NAMALWA (cell line): ENCODE data around the gene WRAP73.

Source experiments
- DNase-seq: peaks from one replicate; pipeline ENCODE4 v3.0.0-alpha.2; 2015; ENCODE audit warnings: low spot score

The WRAP73 gene

GRCh38 chr1:3668585-3669300 is 18.8 kb upstream of the WRAP73 start:
- no peak for DNase-seq

DNA sequence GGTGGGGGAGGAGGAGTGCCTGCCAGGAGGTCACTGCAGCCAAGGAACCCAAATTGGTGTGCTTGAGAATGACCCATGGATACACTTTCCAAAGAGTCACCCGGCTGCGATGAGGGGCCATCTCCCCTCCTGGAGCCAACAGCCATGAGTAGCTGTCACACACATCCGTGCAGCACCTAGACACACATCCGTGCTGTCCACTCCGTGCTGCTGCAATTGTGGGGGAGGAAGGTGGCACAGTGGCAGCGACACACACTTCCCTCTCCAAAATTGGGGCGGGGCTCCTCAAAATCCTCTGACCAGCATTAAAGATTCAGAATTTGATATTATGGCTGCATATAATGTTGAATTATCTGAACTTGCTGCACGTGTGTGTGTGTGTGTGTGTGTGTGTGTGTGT is 18.2 kb upstream of the WRAP73 start:
- no peak for DNase-seq

DNA sequence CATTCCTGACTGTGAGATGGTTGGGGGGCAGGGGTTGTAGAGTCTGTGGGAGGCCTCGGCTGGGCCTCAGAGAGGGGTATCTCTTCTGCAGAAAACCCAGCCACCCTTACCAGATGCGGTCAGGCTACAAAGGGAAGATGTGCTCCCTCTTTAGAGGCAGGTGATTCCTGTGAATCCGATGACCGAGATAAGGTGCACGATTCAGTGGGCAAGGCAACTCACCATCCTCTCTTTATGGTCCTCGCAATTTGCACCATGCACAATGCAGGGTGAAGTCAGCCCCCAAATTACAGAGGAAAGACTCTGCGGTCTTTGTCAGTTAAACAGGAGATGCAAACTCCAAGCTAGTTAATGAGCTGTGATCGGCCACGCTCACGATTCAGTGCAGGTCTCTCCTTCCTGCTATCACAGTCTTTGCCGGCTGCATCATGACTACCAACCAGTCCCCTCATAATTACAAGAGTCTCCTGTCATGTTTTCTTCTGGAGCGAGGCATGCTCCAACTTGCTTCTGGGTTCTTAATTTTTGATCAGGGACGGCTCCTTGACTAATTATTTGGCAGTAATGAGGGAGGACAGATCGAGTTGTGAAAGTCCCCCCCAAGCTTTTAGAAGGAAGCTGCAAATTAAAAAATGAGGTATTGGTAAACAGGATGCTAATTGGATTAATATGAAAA is 14.9 kb upstream of the WRAP73 start:
- DNase-seq, result peak; percentile 83

GRCh38 chr1:3663999-3664699 is 14.2 kb upstream of the WRAP73 start:
- DNase-seq, result peak; percentile 33

- DNase-seq, result no peak
These were observed 12.3 kb upstream of the WRAP73 start for GRCh38 chr1:3662080-3662671.

- no peak for DNase-seq
These were observed 11.7 kb upstream of the WRAP73 start for GRCh38 chr1:3661631-3662030.

GRCh38 chr1:3660704-3661103 is 10.8 kb upstream of the WRAP73 start:
- DNase-seq, result peak; percentile 34

DNA sequence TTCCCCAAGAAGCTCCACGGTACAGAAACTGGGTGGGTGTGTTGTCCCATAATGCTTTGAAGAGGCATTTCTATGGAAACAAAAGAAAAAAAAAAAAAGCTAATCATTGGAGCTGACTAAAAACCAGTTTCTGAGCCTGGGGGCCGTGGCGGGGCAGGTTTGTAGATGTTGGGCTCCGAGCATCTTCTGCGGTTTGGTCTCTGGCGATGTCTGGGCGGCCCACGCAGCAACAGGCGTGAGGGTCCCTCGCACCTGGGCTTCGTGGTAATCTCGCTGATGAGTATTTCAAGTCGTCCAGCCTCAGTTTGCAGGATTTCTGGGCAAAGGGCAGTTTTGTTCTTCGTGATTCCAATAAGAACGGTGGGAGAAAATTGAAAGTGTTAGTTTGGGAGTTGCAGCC is 9.2 kb upstream of the WRAP73 start:
- no peak for DNase-seq

GRCh38 chr1:3658231-3658615 is 8.3 kb upstream of the WRAP73 start:
- DNase-seq, result no peak

GRCh38 chr1:3657578-3658230 is 7.8 kb upstream of the WRAP73 start:
- no peak for DNase-seq

GRCh38 chr1:3657096-3657475 is 7.2 kb upstream of the WRAP73 start:
- DNase-seq, result no peak

DNA sequence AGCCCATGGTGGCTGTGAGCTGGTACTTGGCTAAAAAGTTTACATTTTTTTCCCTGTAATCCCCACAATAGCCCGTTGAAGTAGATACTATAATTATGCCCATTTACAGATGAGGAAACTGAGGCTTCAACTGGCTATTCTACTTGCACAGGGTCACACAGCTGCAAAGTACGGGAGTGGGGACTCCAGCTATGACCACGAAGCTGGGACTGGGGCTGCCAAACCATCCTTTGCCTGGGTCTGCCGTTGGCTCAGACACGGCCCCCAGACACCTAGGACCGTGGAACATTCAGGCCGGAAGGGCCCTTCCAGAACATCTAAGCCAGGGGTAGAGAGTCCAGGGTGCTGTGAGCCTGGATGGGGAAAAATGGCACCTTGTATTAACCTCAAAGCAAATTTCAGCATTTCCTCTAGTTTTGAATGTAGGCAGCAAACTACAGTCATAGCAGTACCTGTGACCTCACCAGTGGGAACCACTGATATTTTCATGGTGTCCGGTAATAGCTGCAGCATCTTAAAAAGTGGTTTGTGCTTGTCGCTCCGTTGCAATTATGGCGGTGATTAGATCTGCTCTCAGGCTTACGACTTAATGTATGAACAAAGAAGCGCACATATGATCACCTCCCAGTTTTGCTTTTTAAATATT is 6.7 kb upstream of the WRAP73 start:
- DNase-seq, result no peak

GRCh38 chr1:3654549-3655281 is 4.8 kb upstream of the WRAP73 start:
- no peak for DNase-seq

DNA sequence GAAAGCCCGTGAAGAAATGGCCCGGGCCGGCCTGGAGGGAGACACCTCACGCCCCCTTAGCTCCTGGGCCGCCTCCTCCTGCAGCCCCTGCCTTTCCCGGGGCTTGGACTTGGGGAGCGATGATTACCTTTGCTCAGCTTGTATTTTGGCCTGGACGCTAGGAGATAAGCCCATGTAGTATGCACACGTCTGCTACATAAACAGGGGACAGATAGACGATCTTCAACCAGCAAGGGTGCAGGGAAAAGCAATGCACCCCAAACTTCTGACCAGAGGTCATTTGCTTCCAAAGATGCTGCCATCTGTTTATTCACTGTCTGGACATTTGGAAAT is 3.3 kb upstream of the WRAP73 start:
- no peak for DNase-seq

- DNase-seq, result no peak
These were observed 2.8 kb upstream of the WRAP73 start for GRCh38 chr1:3652548-3653285.

DNA sequence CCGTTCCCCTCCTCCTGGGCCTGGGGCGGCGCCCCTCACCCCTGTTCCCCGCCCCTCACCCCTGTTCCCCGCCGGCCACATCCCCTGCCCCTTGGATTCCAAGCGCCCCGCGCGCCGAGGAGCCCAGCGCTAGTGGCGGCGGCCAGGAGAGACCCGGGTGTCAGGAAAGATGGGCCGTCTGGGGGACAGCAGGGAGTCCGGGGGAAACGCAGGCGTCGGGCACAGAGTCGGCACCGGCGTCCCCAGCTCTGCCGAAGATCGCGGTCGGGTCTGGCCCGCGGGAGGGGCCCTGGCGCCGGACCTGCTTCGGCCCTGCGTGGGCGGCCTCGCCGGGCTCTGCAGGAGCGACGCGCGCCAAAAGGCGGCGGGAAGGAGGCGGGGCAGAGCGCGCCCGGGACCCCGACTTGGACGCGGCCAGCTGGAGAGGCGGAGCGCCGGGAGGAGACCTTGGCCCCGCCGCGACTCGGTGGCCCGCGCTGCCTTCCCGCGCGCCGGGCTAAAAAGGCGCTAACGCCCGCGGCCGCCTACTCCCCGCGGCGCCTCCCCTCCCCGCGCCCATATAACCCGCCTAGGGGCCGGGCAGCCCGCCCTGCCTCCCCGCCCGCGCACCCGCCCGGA is 2.1 kb upstream of the WRAP73 start, which contains the start of gene TP73:
TSS of gene TP73 (plus strand) at position 587 of the 618 bp plus-strand sequence. CDS start 29,850 bp downstream, outside the sequence.
- no peak for DNase-seq

DNA sequence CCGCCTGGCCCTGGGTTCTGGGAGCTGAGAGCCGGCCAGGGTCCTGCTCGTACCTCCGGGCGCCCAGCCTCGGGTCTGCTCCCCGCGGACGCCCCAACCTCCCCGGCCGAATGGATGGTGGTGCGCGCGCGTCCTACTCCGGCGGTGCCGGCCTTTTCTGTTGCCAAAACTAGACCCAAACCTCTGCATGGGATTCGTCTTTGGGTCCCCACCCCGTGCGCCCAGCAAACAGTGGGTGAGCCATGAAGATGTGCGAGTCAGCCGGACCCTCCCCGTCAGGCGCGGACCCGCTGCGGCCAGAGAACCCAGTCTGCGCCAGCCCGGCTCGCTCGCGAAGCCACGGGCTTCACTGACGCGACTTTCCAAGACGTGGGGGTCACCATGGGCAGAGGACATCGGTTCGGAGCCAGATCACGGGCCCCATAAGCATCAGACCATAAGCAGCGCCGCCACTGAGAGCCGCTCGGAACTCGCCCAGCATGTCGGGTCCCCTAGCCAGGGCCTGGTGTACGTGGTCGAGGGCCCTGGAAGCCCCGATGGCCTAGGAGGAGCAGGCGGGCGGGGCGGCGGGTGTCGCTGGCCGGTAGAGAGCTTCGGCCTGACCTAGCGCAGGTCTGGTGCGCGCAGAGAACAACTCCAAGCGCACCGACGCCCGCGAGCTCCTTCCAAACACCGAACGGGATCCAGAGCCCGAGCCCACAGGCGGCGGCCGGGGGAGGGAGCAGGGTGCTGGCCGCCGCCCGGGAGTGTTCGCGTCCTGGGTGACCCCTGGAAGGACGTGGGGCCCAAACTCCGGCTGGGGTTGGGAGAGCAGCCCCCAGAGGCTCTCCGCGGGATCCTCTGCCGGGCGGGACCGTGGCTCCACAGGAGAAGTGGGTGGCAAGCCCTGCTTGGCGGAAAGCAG is 1.4 kb upstream of the WRAP73 start:
- DNase-seq, result no peak

DNA sequence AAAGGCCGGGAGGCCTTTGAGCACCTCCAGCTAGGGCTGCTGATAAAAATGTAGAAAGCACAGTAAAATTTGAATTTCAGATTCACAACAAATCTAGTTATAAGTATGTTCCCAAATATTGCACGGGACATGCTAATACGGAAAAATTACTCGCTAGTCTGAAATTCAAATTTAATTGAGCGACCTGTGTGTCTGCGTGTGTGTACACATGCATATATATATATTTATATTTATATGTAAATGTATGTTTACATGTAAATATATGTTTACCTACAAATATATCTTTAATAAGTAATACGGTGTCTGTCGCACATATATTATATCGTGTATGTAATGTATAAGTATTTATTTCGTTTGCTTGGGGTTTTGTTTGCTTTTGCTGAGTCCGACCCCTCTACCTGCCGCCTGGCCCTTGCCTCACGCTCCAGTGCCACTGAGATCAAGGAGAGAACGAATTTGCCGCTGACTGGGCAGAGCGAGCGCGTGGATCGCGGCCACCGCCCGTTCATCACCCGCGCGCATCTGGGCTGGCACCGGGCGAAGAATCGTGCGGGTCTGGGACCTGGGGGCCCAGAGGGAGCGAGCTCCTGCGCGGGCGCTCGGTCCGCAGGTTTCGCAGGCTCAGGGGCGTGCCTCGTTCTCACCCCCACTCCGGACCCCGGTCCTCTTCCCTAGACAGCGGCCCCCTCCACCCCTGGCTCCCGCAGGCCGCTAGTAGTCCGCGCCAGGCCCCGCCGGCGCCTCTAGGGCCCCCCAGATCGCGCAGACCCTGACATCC is 534 bp upstream of the WRAP73 start:
- DNase-seq, result no peak
